H1 (cell line): ENCODE results near the gene NREP. TPM values are rescaled to one million over a fixed set of nuclear protein-coding genes. Genes with fewer than 3 reads are reported as not detected.

Experiments used
- CTCF ChIA-PET: fragments of 300-600 bp; sonication (Branson Sonifier 250); formaldehyde crosslinking; loops from one replicate; lab custom pipeline; 2021; ENCODE audit not compliant: partially characterized antibody; lab: Charles Lee
- POLR2A ChIA-PET: fragments of 300-600 bp; sonication (Branson Sonifier 250); formaldehyde crosslinking; loops from one replicate; lab custom pipeline; 2021; ENCODE audit warnings: inconsistent platforms; ENCODE audit not compliant: partially characterized antibody; lab: Charles Lee
- DNase-seq, 2 experiments: peaks; one replicate each; pipeline versions ENCODE4 v3.0.0 to v3.0.0-alpha.2; 2010 to 2022; ENCODE audit warnings: low spot score in 2 of 2, low read depth in 1 of 2, mixed read lengths in 1 of 2
- FAIRE-seq: peaks from 2 replicates; lab custom pipeline; 2011; peaks lifted over from hg19 to GRCh38; lab: Jason Lieb, UNC
- H2AFZ ChIP-seq: 2 replicates; pipeline ENCODE4 v1.8.1; 2012; ENCODE audit warnings: low read length, inconsistent platforms
- H2AK5ac ChIP-seq: 2 replicates; pipeline ENCODE4 v1.6.1; 2013; ENCODE audit warnings: low read depth, low read length
- H2BK120ac ChIP-seq: replicated peaks from 2 replicates; pipeline ENCODE3; 2013; ENCODE audit warnings: low read depth, low read length, inconsistent platforms
- H2BK12ac ChIP-seq: 2 replicates; pipeline ENCODE4 v1.6.1; 2013; ENCODE audit warnings: low read depth, low read length
- H2BK15ac ChIP-seq: 2 replicates; pipeline ENCODE4 v1.6.1; 2013; ENCODE audit warnings: low read length
- H2BK20ac ChIP-seq: 2 replicates; pipeline ENCODE4 v1.6.1; 2013; ENCODE audit warnings: low read length
- H2BK5ac ChIP-seq: 2 replicates; pipeline ENCODE4 v1.6.1; 2013; ENCODE audit warnings: low read depth, low read length
- H3K14ac ChIP-seq: 2 replicates; pipeline ENCODE4 v1.6.1; 2013; ENCODE audit warnings: inconsistent platforms; ENCODE audit not compliant: insufficient read length
- H3K18ac ChIP-seq: 2 replicates; pipeline ENCODE4 v1.6.1; 2013; ENCODE audit warnings: low read length; ENCODE audit errors: extremely low read depth
- H3K23ac ChIP-seq: 2 replicates; pipeline ENCODE4 v1.6.1; 2013; ENCODE audit warnings: inconsistent platforms; ENCODE audit not compliant: insufficient read length
- H3K23me2 ChIP-seq: 2 replicates; pipeline ENCODE4 v1.6.1; 2013; ENCODE audit warnings: low read depth, low read length
- H3K27ac ChIP-seq: 2 replicates; pipeline ENCODE4 v1.6.1; 2011; ENCODE audit warnings: low read depth, low read length, inconsistent platforms
- H3K27me3 ChIP-seq, 4 experiments: replicated peaks in 1 of 4; 1 replicate in 1 of 4; 2 replicates in 3 of 4; pipeline versions ENCODE4 v1.6.1 to v1.8.1; 2011 to 2013; ENCODE audit warnings: low read length in 3 of 4, mild to moderate bottlenecking in 3 of 4, inconsistent platforms in 2 of 4, mixed read lengths in 2 of 4, moderate library complexity in 1 of 4; ENCODE audit not compliant: control insufficient read depth in 3 of 4, insufficient read depth in 3 of 4; ENCODE audit errors: extremely low read depth in 1 of 4
- H3K36me3 ChIP-seq, 4 experiments: 2 replicates each; pipeline versions ENCODE4 v1.6.1 to v1.8.1; 2011 to 2013; ENCODE audit warnings: mild to moderate bottlenecking in 4 of 4, low read length in 3 of 4, moderate library complexity in 2 of 4, control low read depth in 1 of 4, inconsistent platforms in 1 of 4; ENCODE audit not compliant: insufficient read depth in 4 of 4, control insufficient read depth in 2 of 4
- H3K4ac ChIP-seq: replicated peaks from 2 replicates; pipeline ENCODE3; 2013; ENCODE audit warnings: low read length, low read depth, mixed read lengths, inconsistent platforms; ENCODE audit not compliant: insufficient read length
- H3K4me1 ChIP-seq, 4 experiments: replicated peaks in 1 of 4; 1 replicate in 1 of 4; 2 replicates in 3 of 4; pipeline versions ENCODE4 v1.6.1 to v1.8.1; 2011 to 2013; ENCODE audit warnings: low read length in 3 of 4, inconsistent platforms in 2 of 4, mixed read lengths in 1 of 4; ENCODE audit not compliant: insufficient read depth in 4 of 4, control insufficient read depth in 3 of 4
- H3K4me2 ChIP-seq, 2 experiments: 2 replicates each; pipeline versions ENCODE4 v1.6.1 to v1.8.1; 2011 to 2013; ENCODE audit warnings: low read depth in 2 of 2, low read length in 2 of 2, control low read depth in 1 of 2, inconsistent platforms in 1 of 2, mild to moderate bottlenecking in 1 of 2; ENCODE audit not compliant: insufficient read depth in 1 of 2
- H3K4me3 ChIP-seq, 4 experiments: fragments of 200-600, 300-600 bp in 1 of 4; sonication (generic), shearing (Covaris generic), sonication (Bioruptor Twin) in 1 of 4; 2 replicates each; pipeline versions ENCODE4 v1.5.1 to v1.8.1; 2011 to 2016; ENCODE audit warnings: low read length in 4 of 4, low read depth in 3 of 4, control low read depth in 2 of 4, inconsistent platforms in 2 of 4, mild to moderate bottlenecking in 2 of 4, mixed read lengths in 1 of 4, moderate library complexity in 1 of 4; ENCODE audit not compliant: insufficient read depth in 2 of 4; ENCODE audit errors: extremely low read depth in 1 of 4
- H3K56ac ChIP-seq: replicated peaks from 2 replicates; pipeline ENCODE3; 2013; ENCODE audit warnings: low read depth, mild to moderate bottlenecking, mixed read lengths, low read length, inconsistent platforms; ENCODE audit not compliant: insufficient read length
- H3K79me1 ChIP-seq: 2 replicates; pipeline ENCODE4 v1.6.1; 2013; ENCODE audit warnings: low read depth, low read length, control low read depth
- H3K79me2 ChIP-seq, 2 experiments: 2 replicates each; pipeline versions ENCODE4 v1.6.1 to v1.8.1; 2012 to 2013; ENCODE audit warnings: low read length in 2 of 2, mild to moderate bottlenecking in 2 of 2, inconsistent platforms in 1 of 2; ENCODE audit not compliant: insufficient read depth in 2 of 2, control insufficient read depth in 1 of 2
- H3K9ac ChIP-seq, 4 experiments: replicated peaks in 1 of 4; 1 replicate in 1 of 4; 2 replicates in 3 of 4; pipeline versions ENCODE4 v1.6.1 to v1.8.1; 2011 to 2013; ENCODE audit warnings: low read depth in 3 of 4, low read length in 3 of 4, control low read depth in 2 of 4, mild to moderate bottlenecking in 2 of 4, moderate library complexity in 2 of 4, inconsistent platforms in 1 of 4; ENCODE audit errors: extremely low read depth in 1 of 4
- H3K9me3 ChIP-seq, 2 experiments: 2 replicates each; pipeline versions ENCODE4 v1.6.1 to v1.8.1; 2012 to 2013; ENCODE audit warnings: mild to moderate bottlenecking in 2 of 2, moderate library complexity in 2 of 2, control low read depth in 1 of 2, inconsistent platforms in 1 of 2, low read depth in 1 of 2, low read length in 1 of 2, mixed read lengths in 1 of 2; ENCODE audit not compliant: insufficient read depth in 2 of 2
- H4K20me1 ChIP-seq, 2 experiments: replicated peaks in 1 of 2; 2 replicates each; pipeline versions ENCODE3 to v1.8.1; 2011 to 2013; ENCODE audit warnings: inconsistent platforms in 2 of 2, low read length in 2 of 2, mild to moderate bottlenecking in 1 of 2; ENCODE audit not compliant: insufficient read depth in 2 of 2, control insufficient read depth in 1 of 2
- H4K5ac ChIP-seq: 2 replicates; pipeline ENCODE4 v1.6.1; 2013; ENCODE audit warnings: low read length, low read depth, mixed read lengths, inconsistent platforms; ENCODE audit not compliant: insufficient read length
- H4K8ac ChIP-seq: 2 replicates; pipeline ENCODE4 v1.8.0; 2013; ENCODE audit warnings: mild to moderate bottlenecking, moderate library complexity, low read length, inconsistent platforms; ENCODE audit not compliant: insufficient read depth; ENCODE audit errors: extremely low read depth
- H4K91ac ChIP-seq: replicated peaks from 2 replicates; pipeline ENCODE3; 2013; ENCODE audit warnings: low read length, mixed read lengths, inconsistent platforms; ENCODE audit not compliant: insufficient read length
- POU5F1 ChIP-seq: IDR thresholded peaks from 2 replicates; pipeline ENCODE4 v1.6.1; 2011; ENCODE audit warnings: low read depth, mild to moderate bottlenecking, low read length, moderate library complexity
- SIX5 ChIP-seq: IDR thresholded peaks from 2 replicates; pipeline ENCODE4 v1.6.1; 2011; ENCODE audit warnings: mild to moderate bottlenecking, low read depth, low read length
- WGBS, 2 experiments: shearing (Covaris generic) in 1 of 2; methylation state at CpG; one replicate each; pipeline versions ENCODE4 v1.1.6 to v1.1.7; 2013 to 2015; ENCODE audit warnings: low lambda C conversion rate in 2 of 2, mixed read lengths in 2 of 2, inconsistent platforms in 1 of 2, low coverage in 1 of 2, missing lambda C conversion rate in 1 of 2; ENCODE audit not compliant: insufficient replicate concordance in 2 of 2, insufficient coverage in 1 of 2, insufficient read length in 1 of 2; ENCODE audit errors: extremely low coverage in 1 of 2, missing lambda C conversion rate in 1 of 2; 5-methylcytosine and 5-hydroxymethylcytosine counted together
- polyA plus RNA-seq, 7 experiments: library from polyadenylated mRNA; depleted of rRNA in 3 of 7; stranded (reverse) in 5 of 7; unstranded in 2 of 7; fragments of >200 nt in 5 of 7; fragments of 200-250 nt in 2 of 7; gene quantifications; 1 replicate in 5 of 7; 2 replicates in 1 of 7; 4 replicates in 1 of 7; pipeline versions ENCODE4 v1.2.1 to v1.2.3, GENCODE V29; 2011 to 2013; ENCODE audit warnings: missing spikeins in 2 of 7, mixed read lengths in 2 of 7
- total RNA-seq: library from RNA; stranded (reverse); fragmentation: NEBNext Ultra II Directional; extraction: Animal tissue kit (Norgen Biotek cat#: 25700); gene quantifications from 2 replicates; pipeline ENCODE4 v1.2.1, GENCODE V29; 2021

The NREP gene
- total and polyA plus RNA-seq, 2 of the 8 experiments (the other 6 are each of a cell fraction or from before 2014, with no cell fraction given), result 254 to 301 TPM

GRCh38 chr5:111741278-111741677 is 15.7 kb downstream of the NREP start:
- no peak overlapping the region for H3K14ac ChIP-seq
- H3K27ac ChIP-seq, result no peak overlapping the region

More at GRCh38 chr5:111741278-111741677, 15.7 kb downstream of the NREP start:
- no peak overlapping the region for H2AFZ ChIP-seq
- no peaks in the 10 kb centered on the region for H3K36me3 ChIP-seq
- 70% methylated on average over 3 of the region's 3 CpGs; no CpG with 5 or more reads in 1 of the 2 experiments for WGBS, 2 experiments
- CTCF ChIA-PET, result interaction anchor here (1.5 kb wide), 1 partner anchor 209 kb away, joined by 3 read pairs; no protein-coding TSS in a partner anchor
- peaks cover 4 to 26% (median 16%) of the 10 kb centered on the region in 4 experiments; a peak in 6 of 7 replicates for H3K4me1 ChIP-seq
- 0 out of 4 replicates have a peak overlapping the region, but pooled peaks of 1 of the 2 experiments have one; percentile 14 for H3K4me2 ChIP-seq
- H2BK20ac ChIP-seq, result no peak overlapping the region
- H3K27me3 ChIP-seq, result no peaks in the 10 kb centered on the region
- no peak for FAIRE-seq
- no peaks in the 10 kb centered on the region for H3K9me3 ChIP-seq
- no peak overlapping the region for H4K8ac ChIP-seq
- no peak for DNase-seq
- H2BK12ac ChIP-seq, result no peak overlapping the region
- no peak overlapping the region for H3K4me3 ChIP-seq
- no peaks in the 10 kb centered on the region for H3K23me2 ChIP-seq
- no peak overlapping the region for H4K5ac ChIP-seq
- peak; percentile 47; the same call in 1 of the 2 replicates for TF ChIP-seq POU5F1
- TF ChIP-seq SIX5, result no peak
- H3K79me2 ChIP-seq, result peaks cover 8 to 98% of the 10 kb centered on the region in 2 experiments; a peak in 3 of 4 replicates
- POLR2A ChIA-PET, result interaction anchor here (2.1 to 2.4 kb wide), 2 partner anchors 11 to 16 kb away, joined by 10 to 25 read pairs; partner anchors contain the start of gene NREP
- H2BK15ac ChIP-seq, result no peak overlapping the region
- no peak overlapping the region for H2BK120ac ChIP-seq
- peaks cover 4 to 20% of the 10 kb centered on the region in 2 experiments for H4K20me1 ChIP-seq
- H3K23ac ChIP-seq, result no peak overlapping the region
- H2BK5ac ChIP-seq, result no peak overlapping the region
- no peak overlapping the region for H3K56ac ChIP-seq
- no peak overlapping the region for H2AK5ac ChIP-seq
- peaks cover 2% of the 10 kb centered on the region; the same call in 1 of the 2 replicates for H3K79me1 ChIP-seq
- H3K18ac ChIP-seq, result no peak overlapping the region
- no peak overlapping the region for H4K91ac ChIP-seq
- H3K9ac ChIP-seq, result no peak overlapping the region
- no peak overlapping the region for H3K4ac ChIP-seq
